GM23248 (cell line): Measurements from ENCODE around the gene TMEM63C. TPM values are rescaled to one million over a fixed set of nuclear protein-coding genes. Genes with fewer than 3 reads are reported as not detected.

Experiments used
- DNase-seq: peaks from one replicate; pipeline ENCODE4 v3.0.0-alpha.2; 2015
- H2AFZ ChIP-seq: fragments of 200-600 bp; sonication (generic); 2 replicates; pipeline ENCODE4 v1.6.1; 2016; ENCODE audit warnings: antibody characterized with exemption
- H3F3A ChIP-seq: fragments of 200-600 bp; sonication (generic); 2 replicates; pipeline ENCODE4 v1.6.1; 2016; ENCODE audit warnings: mild to moderate bottlenecking, antibody characterized with exemption, mixed run types; ENCODE audit not compliant: insufficient read depth
- H3K27ac ChIP-seq: fragments of 200-600 bp; sonication (generic); 2 replicates; pipeline ENCODE4 v1.5.1; 2016; ENCODE audit warnings: mild to moderate bottlenecking
- H3K27me3 ChIP-seq: fragments of 200-600 bp; sonication (generic); replicated peaks from 2 replicates; pipeline ENCODE4 v1.6.1; 2016; ENCODE audit warnings: mild to moderate bottlenecking; ENCODE audit not compliant: insufficient read depth
- H3K36me3 ChIP-seq: fragments of 200-600 bp; sonication (generic); 2 replicates; pipeline ENCODE4 v1.6.1; 2016; ENCODE audit warnings: low read depth, mild to moderate bottlenecking
- H3K4me1 ChIP-seq: fragments of 200-600 bp; sonication (generic); 2 replicates; pipeline ENCODE4 v1.6.1; 2016; ENCODE audit warnings: mild to moderate bottlenecking; ENCODE audit not compliant: insufficient read depth
- H3K4me2 ChIP-seq: fragments of 200-600 bp; sonication (generic); one replicate; pipeline ENCODE4 v1.6.1; 2016; ENCODE audit warnings: mild to moderate bottlenecking; ENCODE audit not compliant: unreplicated experiment
- H3K4me3 ChIP-seq: fragments of 200-600 bp; sonication (generic); 2 replicates; pipeline ENCODE4 v1.5.1; 2016; ENCODE audit warnings: mild to moderate bottlenecking
- H3K79me2 ChIP-seq: fragments of 200-600 bp; sonication (generic); 2 replicates; pipeline ENCODE4 v1.6.1; 2016; ENCODE audit warnings: mild to moderate bottlenecking; ENCODE audit not compliant: insufficient read depth
- H3K9ac ChIP-seq: fragments of 200-600 bp; sonication (generic); 2 replicates; pipeline ENCODE4 v1.6.1; 2016; ENCODE audit warnings: mild to moderate bottlenecking
- H3K9me2 ChIP-seq: fragments of 200-600 bp; sonication (generic); 2 replicates; pipeline ENCODE4 v1.6.1; 2016; ENCODE audit warnings: mixed run types, mild to moderate bottlenecking, moderate library complexity; ENCODE audit not compliant: insufficient read depth
- H3K9me3 ChIP-seq: fragments of 200-600 bp; sonication (generic); one replicate; pipeline ENCODE4 v1.6.1; 2017; ENCODE audit warnings: low read depth
- H4K20me1 ChIP-seq: fragments of 200-600 bp; sonication (generic); 2 replicates; pipeline ENCODE4 v1.6.0; 2016; ENCODE audit not compliant: insufficient read depth
- EZH2 ChIP-seq: fragments of 200-600 bp; sonication (generic); IDR thresholded peaks from 2 replicates; pipeline ENCODE4 v1.6.1; 2018; ENCODE audit warnings: antibody characterized with exemption, mild to moderate bottlenecking; ENCODE audit not compliant: insufficient read depth, poor library complexity, severe bottlenecking
- EZH2phosphoT487 ChIP-seq: fragments of 200-600 bp; sonication (generic); IDR thresholded peaks from 2 replicates; pipeline ENCODE4 v1.6.1; 2018; ENCODE audit warnings: antibody characterized with exemption, moderate library complexity, mild to moderate bottlenecking, low read depth; ENCODE audit not compliant: insufficient read depth
- WGBS, 2 experiments: methylation state at CpG; one replicate each; pipeline ENCODE4 v1.1.6; 2015 to 2017; ENCODE audit warnings: low lambda C conversion rate in 2 of 2, low coverage in 1 of 2; ENCODE audit errors: missing lambda C conversion rate in 2 of 2; 5-methylcytosine and 5-hydroxymethylcytosine counted together
- in situ Hi-C: fragments of 300-500 bp; cut with MboI; formaldehyde crosslinking; loops from 2 replicates; pipeline ENCODE4 v1.15.0; 2020
- polyA plus RNA-seq: library from polyadenylated mRNA; unstranded; fragments of >200 nt; fragmentation: Nextera tagmentation; extraction: Ambion mirVana; gene quantifications from 2 replicates; pipeline ENCODE4 v1.2.1, GENCODE V29; 2016
- total RNA-seq: library from RNA; depleted of rRNA; stranded (reverse); fragments of >200 nt; shearing (Covaris generic); gene quantifications from 2 replicates; pipeline ENCODE4 v1.2.3, GENCODE V29; 2014

TMEM63C gene
- total and polyA plus RNA-seq, 2 experiments from 2014 or later, result not detected

GRCh38 chr14:77217551-77217950 lies 36.0 kb downstream of the TMEM63C start:
- Histone ChIP-seq H3K79me2 (no peaks in the 10 kb centered on the region), H2AFZ (no peak overlapping the region), H3K9ac (no peak overlapping the region), H3K4me1 (no peaks in the 10 kb centered on the region), H3K36me3 (no peaks in the 10 kb centered on the region), H3K9me2 (no peaks in the 10 kb centered on the region), H3F3A (no peaks in the 10 kb centered on the region), H3K4me3 (no peak overlapping the region), H3K9me3 (no peaks in the 10 kb centered on the region), H4K20me1 (no peaks in the 10 kb centered on the region), H3K4me2 (no peak overlapping the region), H3K27me3 (peaks cover 22% of the 10 kb centered on the region), H3K27ac (no peak overlapping the region)
- no peak for DNase-seq
- no peak for TF ChIP-seq EZH2
- in situ Hi-C loops, result no loop called here
- WGBS, 2 experiments, result 26 to 31% methylated on average over 3 of the region's 3 CpGs

GRCh38 chr14:77219591-77219990 lies 38.0 kb downstream of the TMEM63C start:
- peaks cover 16% of the 10 kb centered on the region for H3K27me3 ChIP-seq
- in situ Hi-C loops, result no loop called here
- no peak overlapping the region for H3K9ac ChIP-seq
- H4K20me1 ChIP-seq, result no peaks in the 10 kb centered on the region
- no peak overlapping the region for H2AFZ ChIP-seq
- H3F3A ChIP-seq, result no peaks in the 10 kb centered on the region
- H3K27ac ChIP-seq, result no peak overlapping the region
- no peaks in the 10 kb centered on the region for H3K79me2 ChIP-seq
- no peaks in the 10 kb centered on the region for H3K9me2 ChIP-seq
- TF ChIP-seq EZH2phosphoT487 (no peak), EZH2 (no peak)
- WGBS, 2 experiments, result 29 to 30% methylated on average over 10 of the region's 10 CpGs
- no peak overlapping the region for H3K4me3 ChIP-seq
- no peaks in the 10 kb centered on the region for H3K9me3 ChIP-seq
- no peak for DNase-seq
- H3K36me3 ChIP-seq, result no peaks in the 10 kb centered on the region
- no peaks in the 10 kb centered on the region for H3K4me1 ChIP-seq
- H3K4me2 ChIP-seq, result no peak overlapping the region

- Histone ChIP-seq H2AFZ (no peak overlapping the region), H3K9me2 (no peaks in the 10 kb centered on the region), H3K36me3 (no peaks in the 10 kb centered on the region), H3K4me3 (no peak overlapping the region), H3K4me1 (no peaks in the 10 kb centered on the region), H3K4me2 (no peak overlapping the region), H3K79me2 (no peaks in the 10 kb centered on the region), H3F3A (no peaks in the 10 kb centered on the region), H4K20me1 (no peaks in the 10 kb centered on the region), H3K27me3 (peaks cover 11% of the 10 kb centered on the region), H3K27ac (no peak overlapping the region), H3K9ac (no peak overlapping the region), H3K9me3 (no peaks in the 10 kb centered on the region)
- in situ Hi-C loops, result no loop called here
- 27 to 30% methylated on average over 9 to 18 of the region's 24 CpGs for WGBS, 2 experiments
- no peak for DNase-seq
- no peak for TF ChIP-seq EZH2phosphoT487
- TF ChIP-seq EZH2, result no peak
These were observed 38.8 kb downstream of the TMEM63C start for GRCh38 chr14:77220246-77221017.

GRCh38 chr14:77221241-77221871 lies 39.8 kb downstream of the TMEM63C start:
- H3F3A ChIP-seq, result no peaks in the 10 kb centered on the region
- H3K4me1 ChIP-seq, result no peaks in the 10 kb centered on the region
- WGBS, 2 experiments, result 36 to 45% methylated on average over 6 to 23 of the region's 23 CpGs
- in situ Hi-C loops, result no loop called here
- no peak for DNase-seq
- H3K9ac ChIP-seq, result no peak overlapping the region
- H3K27ac ChIP-seq, result no peak overlapping the region
- no peaks in the 10 kb centered on the region for H3K36me3 ChIP-seq
- H3K4me2 ChIP-seq, result no peak overlapping the region
- no peaks in the 10 kb centered on the region for H3K79me2 ChIP-seq
- TF ChIP-seq EZH2phosphoT487, result no peak
- TF ChIP-seq EZH2, result no peak
- no peaks in the 10 kb centered on the region for H4K20me1 ChIP-seq
- no peaks in the 10 kb centered on the region for H3K9me3 ChIP-seq
- H3K27me3 ChIP-seq, result peaks cover 3% of the 10 kb centered on the region
- no peaks in the 10 kb centered on the region for H3K9me2 ChIP-seq
- H3K4me3 ChIP-seq, result no peak overlapping the region
- H2AFZ ChIP-seq, result no peak overlapping the region
